Left colon (tissue), 2 donors: ENCODE measurements around the gene CORO2B. TPM values are rescaled to one million over a fixed set of nuclear protein-coding genes. Genes with fewer than 3 reads are reported as not detected.
A peak's percentile ranks its signal among the peaks of the same experiment; 100 is the strongest.
"Not testable (repeated sequence)": the region's sequence is repeated elsewhere in the genome, so short reads cannot be mapped to it uniquely, and the experiment has no call there.

Source experiments
- ATAC-seq: fragments of 200-7000 bp; cut with Tn5 transposase; one replicate; pipeline ENCODE4 v1.9.1; 2020; ENCODE audit warnings: mild to moderate bottlenecking, moderate library complexity
- DNase-seq, 2 donors: peaks; one replicate each; pipeline ENCODE4 v3.0.0-alpha.2; 2020
- intact Hi-C, 2 donors: fragments of 100-400 bp; cut with DNase I in 1 of 2; cut with micrococcal nuclease in 1 of 2; formaldehyde crosslinking; loops; one replicate each; pipeline versions ENCODE4 v1.11.2 to v1.14.0; 2022; cut with DNase I, micrococcal nuclease
- total RNA-seq, 2 donors: library from RNA; stranded (reverse); fragmentation: NEBNext Ultra II Directional; extraction: Animal tissue kit (Norgen Biotek cat#: 25700); gene quantifications; one replicate each; pipeline ENCODE4 v1.2.1, GENCODE V29; 2021
- donor health status: DM: no; HTN: no; CAD: no.
- donor health status: DM: yes; HTN: yes; CAD: no.

Gene CORO2B
- total RNA-seq, 2 donors from 2014 or later = 0.67 to 1.6 TPM

DNA sequence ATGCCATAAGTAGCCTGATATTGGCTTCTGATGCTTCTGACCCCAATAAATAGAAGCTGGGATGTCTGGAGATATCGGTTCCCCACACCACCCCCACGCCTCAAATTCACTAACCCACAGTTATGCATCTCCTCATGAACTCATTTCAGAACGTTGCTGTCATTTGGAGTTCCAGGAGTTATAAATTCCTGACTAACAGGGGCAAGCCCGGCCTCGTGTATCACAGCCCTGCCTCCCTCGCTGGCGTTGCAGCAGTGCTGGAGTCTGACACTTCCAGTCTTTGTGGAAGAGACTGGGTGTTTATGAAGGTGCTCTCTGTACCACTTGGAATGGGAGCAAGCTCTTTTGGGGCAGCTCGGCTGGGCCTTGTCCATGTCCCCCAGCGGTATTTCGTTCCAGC lies 140.9 kb downstream of the CORO2B start:
- ATAC-seq (no peak), DNase-seq (no peak)
- intact Hi-C loops = no loop called here

DNA sequence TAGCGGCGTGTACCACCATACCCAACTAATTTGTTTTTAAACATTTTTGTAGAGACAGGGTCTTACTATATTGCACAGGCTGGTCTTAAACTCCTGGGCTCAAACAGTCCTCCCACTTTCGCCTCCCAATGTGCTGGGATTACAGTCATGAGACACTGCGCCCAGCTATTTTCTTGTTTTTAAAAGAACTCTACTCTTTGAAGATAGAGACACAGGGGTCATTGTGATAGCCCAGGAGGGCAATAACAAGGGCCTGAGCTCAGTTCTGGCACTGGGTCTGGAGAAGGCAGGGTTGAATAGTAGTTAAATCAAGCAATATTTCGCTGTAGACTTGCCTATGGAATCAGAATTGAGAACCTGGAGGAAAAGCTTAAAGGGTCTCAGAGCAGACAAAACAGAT lies 143.1 kb downstream of the CORO2B start:
- intact Hi-C loops = no loop called here
- ATAC-seq (no peak), DNase-seq (no peak)

DNA sequence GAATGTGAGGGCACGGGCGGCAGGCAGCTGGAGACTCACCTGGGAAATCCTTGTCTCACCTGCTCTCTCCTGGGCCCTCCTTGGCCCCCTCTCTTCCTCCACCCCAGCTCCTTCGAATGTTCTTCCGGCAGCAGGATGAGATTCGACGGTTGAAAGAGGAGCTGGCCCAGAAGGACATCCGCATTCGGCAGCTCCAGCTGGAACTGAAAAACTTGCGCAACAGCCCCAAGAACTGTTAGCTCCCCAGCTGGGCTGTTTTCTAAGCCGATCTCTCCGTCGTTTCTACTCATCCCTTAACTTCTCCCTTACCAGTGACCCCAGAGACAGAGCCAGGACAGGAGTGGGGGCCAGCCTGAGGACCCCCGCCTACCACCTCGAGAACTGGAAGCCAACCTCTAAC lies 146.9 kb downstream of the CORO2B start:
- ATAC-seq (no peak), DNase-seq (peak; percentile 32 to 42)
- intact Hi-C loops = no loop called here

GRCh38 chr15:68726246-68726645 lies 147.5 kb downstream of the CORO2B start:
- intact Hi-C loops = no loop called here
- DNase-seq (no peak), ATAC-seq (no peak)

DNA sequence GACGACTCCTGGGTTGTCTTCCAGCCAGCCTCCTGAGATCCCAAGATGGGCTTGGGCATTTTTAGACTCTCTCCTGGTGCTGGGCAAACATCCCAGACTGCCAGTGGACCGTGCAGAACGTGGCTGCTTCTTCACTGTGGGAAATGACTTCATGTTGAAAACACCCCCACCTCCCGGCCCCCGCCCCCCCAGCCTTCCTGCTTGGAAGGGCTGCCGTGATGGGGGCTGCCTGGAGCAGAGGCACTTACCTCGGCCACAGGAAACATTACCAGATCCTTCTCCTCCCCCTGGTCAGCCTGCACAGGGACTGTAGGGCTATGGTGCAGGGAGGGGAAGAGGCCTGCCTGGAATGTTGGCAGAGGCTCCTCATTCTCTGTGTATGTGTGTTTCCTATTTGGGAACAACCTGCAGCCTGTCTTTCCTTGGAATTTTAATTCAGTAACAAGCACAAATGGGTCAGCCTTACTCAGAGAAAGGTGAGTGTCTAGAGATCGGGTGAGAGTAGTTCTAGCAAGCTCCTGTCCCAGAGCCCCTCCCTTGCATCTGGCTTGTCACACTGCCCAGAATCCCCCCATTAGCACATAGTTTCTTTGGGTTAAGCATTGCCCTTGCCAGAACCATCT lies 151.1 kb downstream of the CORO2B start:
- no peak for DNase-seq
- intact Hi-C loops = loop anchor here in 1 of 2 donors (5.0 kb wide), 1 partner anchor 147 kb away; no protein-coding TSS in a partner anchor
- no peak for ATAC-seq

GRCh38 chr15:68730471-68730919 lies 151.7 kb downstream of the CORO2B start:
- ATAC-seq = peak; percentile 64
- peak in 1 of 2 donors; percentile 46 for DNase-seq
- intact Hi-C loops = loop anchor here in 1 of 2 donors (5.0 kb wide), 1 partner anchor 147 kb away; no protein-coding TSS in a partner anchor

DNA sequence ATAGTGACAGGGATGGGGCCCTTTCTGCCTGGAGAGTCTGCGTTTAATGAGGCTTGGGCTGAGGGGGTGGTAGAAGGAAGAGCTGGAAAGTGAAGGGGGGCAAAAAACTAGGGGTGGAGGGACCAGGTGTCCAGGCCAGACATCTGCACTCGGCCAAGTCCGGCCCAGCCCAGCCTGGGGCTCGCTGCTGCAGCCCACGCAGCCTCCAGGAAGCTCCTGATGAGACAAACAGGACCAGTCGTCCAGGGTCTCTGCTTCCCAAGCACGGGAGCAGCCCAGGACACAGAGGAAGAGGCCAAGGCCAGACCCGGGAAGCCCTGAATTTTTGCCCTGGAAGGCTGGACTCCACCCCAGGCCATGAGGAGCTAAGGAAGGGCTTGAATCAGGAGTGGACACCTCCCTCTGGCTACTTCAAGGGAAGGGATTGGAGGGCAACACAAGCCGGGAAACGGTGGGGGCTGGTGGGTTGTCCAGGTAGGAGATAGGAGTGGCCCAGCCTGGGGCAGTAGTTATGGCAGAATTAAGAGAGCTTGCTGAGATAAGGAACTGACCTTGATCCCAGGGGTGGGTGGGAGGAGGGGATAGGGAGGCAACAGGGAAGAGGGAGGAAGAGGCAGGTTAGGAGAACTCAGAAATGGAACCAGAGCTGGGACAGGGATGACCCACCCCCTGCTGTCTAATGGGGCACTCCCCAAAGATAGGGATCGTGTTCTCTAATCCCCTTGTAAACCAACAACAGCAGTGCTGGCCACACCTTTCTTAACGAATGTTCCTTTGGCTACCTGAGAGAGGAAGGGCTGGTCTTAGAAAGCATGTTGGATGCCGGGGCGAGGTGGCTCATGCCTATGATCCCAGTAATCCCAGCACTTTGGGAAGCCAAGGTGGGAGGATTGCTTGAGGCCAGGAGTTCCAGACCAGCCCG lies 152.4 kb downstream of the CORO2B start:
- peak; percentile 78 for ATAC-seq
- peak in 1 of 2 donors; percentile 16 for DNase-seq
- intact Hi-C loops = loop anchor here in 1 of 2 donors (5.0 kb wide), 1 partner anchor 146 kb away; no protein-coding TSS in a partner anchor

GRCh38 chr15:68732451-68732850 lies 153.7 kb downstream of the CORO2B start:
- intact Hi-C loops = loop anchor here in 1 of 2 donors (5.0 kb wide), 1 partner anchor 145 kb away; no protein-coding TSS in a partner anchor
- ATAC-seq (no peak), DNase-seq (no peak)

DNA sequence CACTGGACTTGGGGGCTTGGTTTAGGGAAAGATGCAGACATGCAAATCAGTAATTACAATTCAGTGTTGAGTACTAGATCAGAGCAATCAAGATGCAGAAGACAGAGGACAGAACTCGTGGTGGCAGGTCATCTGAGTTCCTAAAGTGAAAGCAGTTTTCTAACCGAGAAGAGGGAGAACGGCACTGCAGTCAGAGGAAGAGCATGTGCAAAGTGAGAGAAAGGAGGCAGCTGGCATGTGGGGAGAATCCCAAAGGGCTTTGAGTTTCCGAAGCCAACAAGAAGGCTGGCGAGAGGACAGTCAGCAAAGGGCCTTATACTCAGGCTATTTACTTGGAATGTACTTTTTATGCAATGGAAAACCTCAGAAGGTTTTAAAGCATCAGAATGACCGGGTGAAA lies 154.9 kb downstream of the CORO2B start:
- ATAC-seq (no peak), DNase-seq (no peak)
- intact Hi-C loops = loop anchor here in 1 of 2 donors (5.0 kb wide), 1 partner anchor 144 kb away; no protein-coding TSS in a partner anchor

- DNase-seq = no peak
- no peak for ATAC-seq
- intact Hi-C loops = loop anchor here in 1 of 2 donors (5.0 kb wide), 1 partner anchor 143 kb away; no protein-coding TSS in a partner anchor
These were observed 155.6 kb downstream of the CORO2B start for GRCh38 chr15:68734352-68734751.

GRCh38 chr15:68734881-68735280 lies 156.1 kb downstream of the CORO2B start:
- DNase-seq = no peak
- intact Hi-C loops = loop anchor here in 1 of 2 donors (5.0 kb wide), 1 partner anchor 142 kb away; no protein-coding TSS in a partner anchor
- ATAC-seq = no peak

DNA sequence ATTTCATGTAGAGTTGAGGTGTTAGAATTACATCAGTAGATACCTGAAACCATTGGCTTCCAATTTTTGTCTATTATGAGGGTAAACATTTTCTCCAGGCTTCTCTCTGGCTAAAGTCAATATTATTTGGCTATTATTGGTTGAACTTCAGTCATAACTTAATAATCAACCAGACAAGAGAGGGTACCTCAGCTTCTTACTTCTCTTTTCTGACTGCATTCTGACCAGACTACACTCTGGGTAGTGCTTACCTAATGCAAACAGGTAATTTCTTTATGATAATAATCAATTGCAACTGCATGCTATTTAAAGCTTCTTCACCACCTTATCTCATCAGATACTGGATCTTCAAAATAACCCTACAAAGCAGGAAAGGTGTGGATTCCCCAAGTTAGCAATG lies 156.8 kb downstream of the CORO2B start:
- ATAC-seq = no peak
- intact Hi-C loops = no loop called here
- DNase-seq = no peak

- ATAC-seq = no peak
- intact Hi-C loops = no loop called here
- no peak for DNase-seq
These were observed 160.7 kb downstream of the CORO2B start for GRCh38 chr15:68739390-68740080.

DNA sequence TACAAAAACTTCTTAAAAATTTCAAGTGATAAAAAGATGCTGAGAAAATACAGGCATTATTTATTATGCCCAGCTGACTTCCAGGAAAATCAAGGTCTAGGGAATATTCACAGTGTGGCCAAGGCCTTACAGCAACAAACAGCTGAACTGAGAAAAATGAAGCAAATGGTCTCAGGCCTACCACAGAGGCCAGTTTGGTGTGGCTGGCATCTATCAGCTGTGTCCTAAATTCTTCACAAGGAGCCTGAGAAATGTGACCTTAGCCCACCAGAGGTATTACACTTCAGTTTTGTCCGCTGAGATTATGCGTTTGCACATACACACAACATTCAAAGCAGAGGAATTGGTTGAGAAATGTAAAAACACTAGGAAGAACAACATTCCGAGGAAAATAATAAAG lies 164.5 kb downstream of the CORO2B start:
- ATAC-seq = no peak
- DNase-seq = no peak
- intact Hi-C loops = no loop called here

DNA sequence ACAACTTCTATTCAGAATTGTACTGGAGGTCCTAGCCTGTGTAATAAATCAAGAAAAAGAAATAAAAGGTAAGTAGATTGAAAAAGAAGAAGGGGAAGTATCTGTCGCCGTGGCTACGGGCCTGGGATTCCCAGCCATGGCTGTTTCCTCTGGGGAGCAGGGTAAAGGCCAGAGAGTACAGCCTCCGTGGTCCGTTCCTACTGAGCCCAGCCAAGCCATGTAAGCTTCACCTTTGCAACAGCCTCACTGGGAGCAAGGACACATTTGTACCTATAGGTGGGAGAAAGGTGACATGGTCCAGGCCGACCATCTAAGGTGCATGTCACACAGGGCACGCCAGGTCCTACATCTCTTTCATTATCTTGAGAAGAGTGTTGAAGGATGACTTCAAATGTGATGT lies 170.6 kb downstream of the CORO2B start:
- DNase-seq (no peak), ATAC-seq (no peak)
- intact Hi-C loops = no loop called here

DNA sequence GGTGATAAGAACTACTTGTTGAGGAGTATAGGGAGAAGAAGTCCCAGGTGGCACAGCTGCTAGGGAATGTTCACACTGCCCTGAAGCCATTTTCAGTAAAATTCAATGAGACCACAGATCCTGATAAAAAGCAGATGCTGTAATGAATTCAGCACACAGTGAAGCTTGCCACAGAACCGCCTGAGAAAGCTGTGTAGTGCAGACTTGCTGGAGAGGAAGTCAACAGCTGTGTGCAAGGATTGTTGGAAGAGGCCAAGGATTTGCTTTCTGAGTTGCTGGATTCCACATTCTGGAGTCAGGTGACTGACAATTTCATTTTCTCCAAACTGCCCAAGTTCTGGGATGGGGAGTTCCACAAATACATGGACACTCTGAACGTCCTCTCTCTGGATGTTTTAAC lies 171.0 kb downstream of the CORO2B start:
- no peak for DNase-seq
- ATAC-seq = no peak
- intact Hi-C loops = no loop called here

DNA sequence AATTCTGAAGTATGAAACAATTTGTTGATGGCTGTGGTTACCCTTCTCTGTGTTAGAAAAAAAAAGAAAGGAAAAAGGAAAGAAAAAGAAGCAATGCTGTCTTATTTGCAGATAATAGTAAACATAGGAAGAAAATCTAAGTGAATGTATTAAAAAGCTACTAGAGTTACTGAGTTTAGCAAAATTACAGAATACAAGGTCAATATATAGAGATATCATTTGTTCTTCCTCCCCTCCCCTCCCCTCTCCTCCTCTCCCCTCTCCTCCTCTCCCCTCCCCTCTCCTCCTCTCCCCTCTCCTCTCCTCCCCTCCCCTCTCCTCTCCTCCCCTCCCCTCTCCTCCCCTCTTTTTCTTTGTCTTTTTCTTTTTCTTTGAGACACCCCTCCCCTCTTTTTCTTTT lies 172.8 kb downstream of the CORO2B start:
- DNase-seq = no peak
- intact Hi-C loops = no loop called here
- no peak for ATAC-seq

DNA sequence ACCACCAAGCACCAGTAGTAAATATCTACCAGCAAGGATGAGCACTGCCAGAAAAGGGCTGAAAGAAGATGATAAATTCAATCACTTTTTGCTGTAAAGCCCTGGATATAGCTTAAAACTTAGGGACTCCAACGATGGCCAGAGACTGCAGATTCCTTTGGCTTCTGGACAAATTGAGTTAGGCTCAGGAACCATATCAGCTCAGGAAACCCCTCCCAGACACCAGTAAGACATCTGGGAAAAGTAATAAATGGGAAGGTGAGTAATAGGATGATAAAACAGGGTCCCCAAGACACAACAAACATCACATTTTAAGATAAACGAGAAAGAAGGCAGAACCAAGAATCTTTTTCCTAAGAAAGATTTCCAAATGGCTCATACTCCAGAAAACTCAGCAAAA lies 176.9 kb downstream of the CORO2B start:
- ATAC-seq = no peak
- no peak for DNase-seq
- intact Hi-C loops = no loop called here

GRCh38 chr15:68759982-68760579 lies 181.3 kb downstream of the CORO2B start:
- DNase-seq, ATAC-seq, intact Hi-C loops: not testable (repeated sequence)
